Sigmoid colon (tissue), 7 donors: Measurements from ENCODE around the gene DCUN1D2. TPM values are rescaled to one million over a fixed set of nuclear protein-coding genes. Genes with fewer than 3 reads are reported as not detected.

Source experiments
- DNase-seq: peaks from one replicate; pipeline ENCODE4 v3.0.0-alpha.2; 2019
- H3K27ac ChIP-seq, 4 donors: fragments of 200-600 bp; sonication (generic); one replicate each; pipeline ENCODE4 v1.5.1; 2016 to 2019; ENCODE audit warnings: mild to moderate bottlenecking in 1 of 4
- H3K27me3 ChIP-seq, 3 donors: fragments of 200-600 bp; sonication (generic); one replicate each; pipeline ENCODE4 v1.5.1; 2019; ENCODE audit warnings: mild to moderate bottlenecking in 1 of 3
- H3K36me3 ChIP-seq, 4 donors: fragments of 200-600 bp; sonication (generic); one replicate each; pipeline ENCODE4 v1.5.1; 2016 to 2019
- H3K4me1 ChIP-seq, 4 donors: fragments of 200-600 bp; sonication (generic); one replicate each; pipeline ENCODE4 v1.5.1; 2017 to 2019
- H3K4me3 ChIP-seq, 4 donors: fragments of 200-600 bp; sonication (generic); one replicate each; pipeline ENCODE4 v1.5.1; 2017 to 2019; ENCODE audit warnings: mild to moderate bottlenecking in 2 of 4, moderate library complexity in 1 of 4
- H3K9me3 ChIP-seq, 4 donors: fragments of 200-600 bp in 3 of 4; sonication (generic) in 3 of 4; one replicate each; pipeline versions ENCODE4 v1.5.1 to v1.6.1; 2013 to 2019
- CTCF ChIP-seq, 4 experiments: fragments of 450-650 bp in 3 of 4; fragments of 200-600 bp in 1 of 4; IDR thresholded peaks; one replicate each; pipeline ENCODE4 v1.5.1; 2016 to 2019; ENCODE audit warnings: antibody characterized with exemption in 4 of 4, mild to moderate bottlenecking in 3 of 4, moderate library complexity in 2 of 4
- EP300 ChIP-seq, 4 donors: sonication (generic); formaldehyde crosslinking; IDR thresholded peaks; one replicate each; pipeline ENCODE4 v1.6.1; 2017; ENCODE audit warnings: antibody characterized with exemption in 4 of 4
- POLR2A ChIP-seq, 2 donors: fragments of 450-650 bp; IDR thresholded peaks; one replicate each; pipeline ENCODE4 v1.6.1; 2016; ENCODE audit warnings: antibody characterized with exemption in 2 of 2, mild to moderate bottlenecking in 2 of 2, moderate library complexity in 2 of 2
- POLR2AphosphoS5 ChIP-seq, 4 donors: sonication (generic); formaldehyde crosslinking; IDR thresholded peaks; one replicate each; pipeline ENCODE4 v1.6.1; 2017; ENCODE audit warnings: antibody characterized with exemption in 4 of 4
- WGBS, 2 donors: extraction: QIAGEN DNeasy Blood & Tissue Kit; methylation state at CpG; one replicate each; pipeline ENCODE4 v1.1.7; 2013; 5-methylcytosine and 5-hydroxymethylcytosine counted together
- intact Hi-C: fragments of 100-400 bp; cut with DNase I; formaldehyde crosslinking; loops from one replicate; pipeline ENCODE4 v1.15.1; 2023
- polyA plus RNA-seq, 3 donors: library from polyadenylated mRNA; stranded (reverse); fragments of 200-250 nt; gene quantifications; one replicate each; pipeline ENCODE4 v1.2.3, GENCODE V29; 2013
- total RNA-seq, 4 donors: library from RNA; depleted of rRNA; stranded (reverse); fragments of >200 nt; gene quantifications; one replicate each; pipeline ENCODE4 v1.1.0, GENCODE V29; 2016
- donor health status: healthy with polysubstance abuse.
- donor health status: Bipolar disorder and iron deficiency.
- donor health status: healthy.

DCUN1D2 gene
- total and polyA plus RNA-seq, 7 donors = 6.6 to 33.0 (median 20.6) TPM

- Histone ChIP-seq H3K4me3 (no peak overlapping the region), H3K36me3 (no peaks in the 10 kb centered on the region), H3K9me3 (no peaks in the 10 kb centered on the region), H3K4me1 (no peaks in the 10 kb centered on the region), H3K27me3 (no peaks in the 10 kb centered on the region), H3K27ac (no peak overlapping the region)
- intact Hi-C loops = no loop called here
- DNase-seq = no peak
- 85 to 88% methylated on average over 16 of the region's 16 CpGs for WGBS, 2 donors
- TF ChIP-seq EP300 (IDR thresholded peaks at IDR 0.05) (no peak), POLR2AphosphoS5 (IDR thresholded peaks at IDR 0.05) (no peak), POLR2A (IDR thresholded peaks at IDR 0.05) (no peak), CTCF (IDR thresholded peaks at IDR 0.05) (no peak)
Observed at GRCh38 chr13:113429608-113429985, 60.9 kb downstream of the DCUN1D2 start.

GRCh38 chr13:113428871-113429607 lies 61.5 kb downstream of the DCUN1D2 start:
- no peak for DNase-seq
- 95% methylated on average over 45 of the region's 45 CpGs for WGBS, 2 donors
- H3K27me3 ChIP-seq = no peaks in the 10 kb centered on the region

GRCh38 chr13:113428469-113428865 lies 62.0 kb downstream of the DCUN1D2 start:
- intact Hi-C loops = no loop called here
- DNase-seq = no peak
- Histone ChIP-seq H3K36me3 (no peaks in the 10 kb centered on the region), H3K4me1 (no peaks in the 10 kb centered on the region), H3K9me3 (no peaks in the 10 kb centered on the region), H3K27ac (no peak overlapping the region), H3K27me3 (no peaks in the 10 kb centered on the region), H3K4me3 (no peak overlapping the region)
- TF ChIP-seq EP300 (IDR thresholded peaks at IDR 0.05) (no peak), CTCF (IDR thresholded peaks at IDR 0.05) (no peak), POLR2AphosphoS5 (IDR thresholded peaks at IDR 0.05) (no peak), POLR2A (IDR thresholded peaks at IDR 0.05) (no peak)
- WGBS, 2 donors = 93 to 94% methylated on average over 17 of the region's 17 CpGs

More at GRCh38 chr13:113428871-113429607, 61.5 kb downstream of the DCUN1D2 start:
- no peaks in the 10 kb centered on the region for H3K4me1 ChIP-seq
- intact Hi-C loops = no loop called here
- TF ChIP-seq POLR2A (IDR thresholded peaks at IDR 0.05) = no peak
- TF ChIP-seq EP300 (IDR thresholded peaks at IDR 0.05) = no peak
- TF ChIP-seq POLR2AphosphoS5 (IDR thresholded peaks at IDR 0.05) = no peak
- TF ChIP-seq CTCF (IDR thresholded peaks at IDR 0.05) = no peak
- H3K4me3 ChIP-seq = no peak overlapping the region
- H3K36me3 ChIP-seq = no peaks in the 10 kb centered on the region
- H3K27ac ChIP-seq = no peak overlapping the region
- no peaks in the 10 kb centered on the region for H3K9me3 ChIP-seq

GRCh38 chr13:113427562-113428468 lies 62.7 kb downstream of the DCUN1D2 start:
- Histone ChIP-seq H3K27ac (no peak overlapping the region), H3K9me3 (no peaks in the 10 kb centered on the region), H3K4me3 (no peak overlapping the region), H3K36me3 (no peaks in the 10 kb centered on the region), H3K27me3 (no peaks in the 10 kb centered on the region), H3K4me1 (peaks cover 0 to under 1% (median 0%) of the 10 kb centered on the region in 4 donors)
- WGBS, 2 donors = 89 to 91% methylated on average over 31 of the region's 31 CpGs
- no peak for DNase-seq
- TF ChIP-seq POLR2A (IDR thresholded peaks at IDR 0.05) = no peak
- TF ChIP-seq EP300 (IDR thresholded peaks at IDR 0.05) = no peak
- intact Hi-C loops = no loop called here

GRCh38 chr13:113426591-113426986 lies 63.9 kb downstream of the DCUN1D2 start:
- WGBS, 2 donors = 94 to 95% methylated on average over 15 of the region's 15 CpGs
- no peak for TF ChIP-seq POLR2A (IDR thresholded peaks at IDR 0.05)
- TF ChIP-seq POLR2AphosphoS5 (IDR thresholded peaks at IDR 0.05) = no peak
- TF ChIP-seq CTCF (IDR thresholded peaks at IDR 0.05) = no peak
- no peak for TF ChIP-seq EP300 (IDR thresholded peaks at IDR 0.05)

More at GRCh38 chr13:113426591-113426986, 63.9 kb downstream of the DCUN1D2 start:
- H3K27ac ChIP-seq = no peak overlapping the region
- no peak overlapping the region for H3K4me3 ChIP-seq
- peaks cover 0 to 13% (median 11%) of the 10 kb centered on the region in 4 donors for H3K4me1 ChIP-seq
- no peaks in the 10 kb centered on the region for H3K27me3 ChIP-seq
- intact Hi-C loops = no loop called here
- H3K9me3 ChIP-seq = no peaks in the 10 kb centered on the region
- H3K36me3 ChIP-seq = no peaks in the 10 kb centered on the region
- no peak for DNase-seq
